ENCODE results near the gene CALU.

The CALU gene

DNA sequence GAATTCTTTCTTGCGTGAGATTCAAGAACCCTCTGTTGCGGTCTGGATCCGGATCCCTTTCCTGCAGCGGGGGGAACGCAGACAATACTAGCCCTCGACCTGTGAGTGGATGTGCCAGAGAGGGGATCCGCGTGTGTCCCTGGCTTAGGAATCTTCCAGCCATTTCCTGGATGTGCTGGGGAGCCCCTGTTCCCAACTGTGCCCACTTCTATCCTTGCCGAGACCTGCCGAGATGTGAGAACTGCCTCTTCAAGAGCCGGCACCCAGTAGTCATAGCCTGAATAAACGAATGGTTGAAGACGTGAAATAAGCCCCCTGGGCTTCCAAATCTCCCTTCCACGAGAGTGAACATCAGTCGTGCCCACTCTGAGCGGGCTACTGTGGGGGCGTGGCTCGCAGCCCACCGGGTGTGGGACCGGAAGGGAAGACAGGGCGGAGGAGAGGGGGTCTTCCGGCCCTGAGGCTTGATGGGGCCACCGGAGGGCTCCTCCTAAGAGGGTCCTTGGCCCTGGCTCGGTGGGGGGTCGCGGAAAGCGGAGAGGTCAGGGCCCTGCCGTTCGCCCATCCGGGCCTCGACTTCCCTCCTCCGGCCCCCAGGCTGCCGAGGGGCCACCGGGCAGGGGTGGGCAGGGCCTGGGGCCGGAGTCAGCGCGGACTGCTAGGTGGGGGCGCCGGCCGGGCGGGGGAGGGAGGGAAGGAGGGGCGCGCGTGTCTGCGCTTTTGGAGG, 51.3 kb downstream of the CALU start:
- DNase-seq, result no peak

GRCh38 chr7:128791121-128791971, 52.2 kb downstream of the CALU start, which contains the start of gene CCDC136:
CCDC136 (plus strand) TSS chr7:128791968; CDS start chr7:128792412, 444 bp downstream.
- DNase-seq, result peak; percentile 17

DNA sequence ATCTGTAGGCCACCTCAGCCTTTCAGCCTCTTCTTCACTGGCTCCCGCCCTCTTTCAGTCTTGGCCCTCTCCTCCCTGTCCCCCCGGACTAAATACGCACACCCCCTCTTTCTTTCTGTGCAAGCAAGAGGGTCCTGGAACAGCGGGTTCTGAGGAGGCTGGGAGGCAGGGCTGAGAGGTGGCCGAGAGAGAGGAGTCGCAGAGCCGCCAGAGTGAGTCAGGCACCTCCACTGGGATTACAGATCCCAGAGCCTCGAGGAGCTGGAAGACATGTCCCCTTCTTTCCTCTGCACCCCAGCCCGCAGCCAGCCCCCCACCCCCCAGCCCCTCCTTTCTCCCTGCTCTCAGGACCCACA, 52.8 kb downstream of the CALU start:
- no peak for DNase-seq

DNA sequence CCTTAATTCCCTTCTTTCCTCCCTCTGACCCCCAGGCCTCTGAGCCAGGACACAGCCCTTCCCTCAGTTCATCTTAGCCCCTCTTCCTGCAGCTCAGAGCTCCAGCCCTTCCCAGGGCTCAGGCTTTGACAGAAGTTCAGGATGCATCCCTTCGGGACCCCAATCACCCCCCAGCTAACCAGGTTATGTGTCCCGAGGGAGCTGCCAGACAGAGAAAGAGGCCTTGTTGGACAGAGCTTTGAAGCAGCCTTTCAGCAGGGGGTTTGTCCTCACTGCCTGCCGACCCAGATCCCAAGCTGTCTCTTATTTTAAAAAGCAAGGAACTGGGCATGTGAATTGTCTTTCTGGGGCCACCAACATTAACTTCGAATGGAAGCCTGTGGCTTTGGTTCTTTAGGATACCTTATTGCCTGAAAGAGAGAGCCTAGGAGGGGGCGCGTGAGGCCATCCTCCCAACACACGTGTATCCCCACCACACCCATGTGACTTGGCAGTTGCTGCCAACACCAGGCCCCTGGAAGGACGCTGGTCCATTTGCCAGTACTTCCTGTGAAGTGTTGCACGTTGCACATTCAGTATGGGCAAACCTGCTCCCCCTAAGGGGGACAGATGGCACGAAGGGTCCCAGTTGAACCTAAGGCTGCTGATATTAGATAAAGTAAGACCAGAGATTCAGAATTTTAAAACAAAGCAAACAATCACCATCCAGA, 53.5 kb downstream of the CALU start:
- DNase-seq, result no peak

GRCh38 chr7:128793181-128793547, 54.0 kb downstream of the CALU start:
- no peak for DNase-seq

DNA sequence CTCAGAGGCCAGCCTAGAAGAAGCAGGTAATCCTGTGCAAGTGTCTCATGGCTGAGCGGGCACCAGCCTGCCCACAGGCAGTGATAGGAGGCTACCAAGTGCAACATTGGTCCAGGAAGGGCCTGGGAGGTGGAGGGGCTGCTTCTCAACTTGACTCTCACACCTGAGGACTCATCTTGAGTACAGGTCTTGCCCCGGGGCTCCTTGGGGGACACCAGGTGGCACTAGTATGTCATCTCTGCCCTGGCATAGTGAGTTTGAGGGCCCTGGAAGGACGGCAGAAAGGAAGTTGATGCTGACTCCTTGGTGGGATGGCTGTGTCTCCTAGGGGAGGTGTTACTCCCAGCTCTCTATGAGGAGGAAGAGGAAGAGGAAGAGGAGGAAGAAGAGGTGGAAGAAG, 54.9 kb downstream of the CALU start:
- no peak for DNase-seq

GRCh38 chr7:128794436-128794835, 55.3 kb downstream of the CALU start:
- DNase-seq, result no peak

DNA sequence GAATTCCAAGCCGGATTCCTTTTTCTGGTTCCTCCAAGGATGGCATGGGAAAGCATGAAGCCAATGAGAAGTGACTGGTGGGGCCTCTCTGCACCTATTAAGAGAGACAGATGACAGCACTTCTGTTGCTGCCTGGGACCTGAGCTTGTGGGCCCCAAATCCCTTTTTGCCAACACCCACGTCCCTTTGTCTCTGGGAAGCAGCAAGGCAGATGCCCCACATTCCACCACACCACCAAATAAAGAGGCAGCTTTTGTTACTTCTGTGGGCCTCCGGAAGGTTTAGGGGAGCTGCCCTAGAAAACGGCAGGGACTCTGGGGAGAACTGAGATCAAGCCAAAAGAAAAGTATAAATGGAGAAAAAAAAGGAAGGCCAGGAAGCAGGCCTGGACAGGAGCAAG, 56.0 kb downstream of the CALU start:
- DNase-seq, result no peak

DNA sequence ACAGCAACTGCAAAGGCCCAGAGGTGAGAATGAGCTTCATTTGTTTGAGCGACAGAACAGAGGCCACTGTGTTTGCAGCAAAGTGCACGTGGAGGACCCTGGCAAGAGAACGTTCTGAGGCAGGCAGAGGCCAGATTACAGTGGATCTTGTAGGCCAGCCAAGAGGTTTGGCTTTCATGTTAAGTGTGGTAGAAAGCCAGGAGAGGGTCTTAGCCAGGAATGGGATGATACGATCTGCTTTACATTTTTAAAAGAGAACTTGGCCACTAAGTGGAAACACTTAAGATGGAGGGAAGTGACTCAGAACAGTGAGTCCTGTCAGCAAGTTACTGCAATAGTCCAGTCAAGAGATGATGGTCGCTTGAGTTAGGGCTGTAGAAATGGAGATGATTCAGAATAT, 57.2 kb downstream of the CALU start:
- DNase-seq, result no peak

DNA sequence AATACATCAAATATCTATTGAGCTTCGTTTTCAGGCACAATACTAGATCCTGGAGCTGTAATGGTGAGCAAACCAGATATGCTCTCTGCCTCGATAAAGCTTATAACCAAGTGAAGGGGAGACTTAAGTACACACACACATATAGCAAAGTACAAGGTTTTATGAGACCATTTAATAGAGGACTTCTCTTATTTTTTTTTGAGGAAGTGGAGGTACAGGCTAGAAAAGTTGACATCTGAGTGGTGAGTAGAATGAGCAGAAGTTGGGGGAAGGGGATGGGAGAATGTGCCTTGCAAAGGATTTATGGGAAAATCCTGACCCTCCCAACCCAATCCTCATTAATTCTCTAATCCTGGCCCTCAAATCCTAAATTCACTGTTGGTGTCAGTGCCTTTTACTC, 60.3 kb downstream of the CALU start:
- no peak for DNase-seq

GRCh38 chr7:128800567-128800966, 61.4 kb downstream of the CALU start:
- DNase-seq, result no peak

GRCh38 chr7:128801003-128801402, 61.8 kb downstream of the CALU start:
- DNase-seq, result no peak

DNA sequence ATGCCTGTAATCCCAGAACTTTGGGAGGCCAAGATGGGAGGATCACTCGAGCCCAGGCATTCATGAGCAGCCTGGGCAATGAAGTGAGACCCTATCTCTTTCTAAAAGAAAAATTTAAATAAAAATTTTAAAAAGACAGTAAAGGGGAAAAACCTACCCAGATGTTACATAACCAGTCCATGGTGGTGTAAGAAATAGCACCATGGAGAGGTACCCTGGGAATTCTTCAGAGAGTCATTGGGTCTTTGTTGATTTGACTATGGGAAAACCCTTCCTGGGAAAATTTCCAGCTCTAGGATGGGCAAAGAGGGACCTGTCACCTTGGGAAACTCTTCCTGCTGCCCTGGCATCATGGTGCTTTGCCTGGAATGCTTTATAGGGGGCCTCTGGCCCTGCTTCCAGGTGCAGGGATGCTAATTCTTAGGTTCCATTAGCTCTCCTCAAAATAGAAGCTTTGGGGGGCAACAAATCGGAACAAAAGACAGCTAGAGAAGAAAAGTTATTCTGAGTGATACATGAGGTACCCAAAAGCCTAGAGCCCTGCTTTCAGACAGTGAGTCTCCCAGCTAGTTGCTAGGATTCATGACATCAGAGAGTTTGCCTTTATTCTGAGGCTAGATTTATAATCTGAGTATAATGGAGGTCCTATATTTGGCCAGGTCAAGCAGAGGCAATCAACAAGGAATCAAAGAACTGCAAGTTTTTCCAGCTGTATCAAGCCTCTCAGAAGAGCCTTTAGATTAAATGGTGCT, 62.7 kb downstream of the CALU start:
- DNase-seq, result no peak

GRCh38 chr7:128804484-128804883, 65.3 kb downstream of the CALU start:
- no peak for DNase-seq

- DNase-seq, result no peak
Measured at GRCh38 chr7:128805225-128805624, 66.1 kb downstream of the CALU start.

GRCh38 chr7:128807191-128807590, 68.0 kb downstream of the CALU start:
- DNase-seq, result no peak

- no peak for DNase-seq
Measured at GRCh38 chr7:128809363-128809762, 70.2 kb downstream of the CALU start.

- DNase-seq, result no peak
Measured at GRCh38 chr7:128810473-128810872, 71.3 kb downstream of the CALU start.

GRCh38 chr7:128810997-128811396, 71.8 kb downstream of the CALU start:
- no peak for DNase-seq

- DNase-seq, result no peak
Measured at GRCh38 chr7:128811631-128812430, 72.7 kb downstream of the CALU start.

GRCh38 chr7:128812514-128813168, 73.5 kb downstream of the CALU start:
- DNase-seq, result no peak

- no peak for DNase-seq
Measured at GRCh38 chr7:128814499-128814898, 75.3 kb downstream of the CALU start.
